Endodermal cell (in vitro differentiated cells): ENCODE data around the gene TUBGCP6. TPM values are rescaled to one million over a fixed set of nuclear protein-coding genes. Genes with fewer than 3 reads are reported as not detected.

Experiments
- DNase-seq: peaks from one replicate; pipeline ENCODE4 v3.0.0-alpha.2; 2017
- H3K27ac ChIP-seq: 2 replicates; pipeline ENCODE4 v1.5.1; 2013; ENCODE audit warnings: mild to moderate bottlenecking, low read depth, low read length, moderate library complexity
- H3K27me3 ChIP-seq: 2 replicates; pipeline ENCODE4 v1.6.1; 2013; ENCODE audit warnings: mild to moderate bottlenecking, low read length, moderate library complexity; ENCODE audit not compliant: insufficient read depth, control insufficient read depth, poor library complexity, severe bottlenecking
- H3K36me3 ChIP-seq: 2 replicates; pipeline ENCODE4 v1.7.0; 2013; ENCODE audit warnings: mild to moderate bottlenecking, low read length, moderate library complexity; ENCODE audit not compliant: control insufficient read depth, insufficient read depth
- H3K4me1 ChIP-seq: one replicate; pipeline ENCODE4 v1.7.0; 2013; ENCODE audit warnings: low read length; ENCODE audit not compliant: control insufficient read depth, insufficient read depth
- H3K4me3 ChIP-seq: 2 replicates; pipeline ENCODE4 v1.5.1; 2013; ENCODE audit warnings: mild to moderate bottlenecking, low read length, moderate library complexity
- H3K9ac ChIP-seq: 2 replicates; pipeline ENCODE4 v1.6.1; 2013; ENCODE audit warnings: mild to moderate bottlenecking, low read length, moderate library complexity; ENCODE audit not compliant: poor library complexity, severe bottlenecking; ENCODE audit errors: extremely low read depth
- H3K9me3 ChIP-seq: 2 replicates; pipeline ENCODE4 v1.6.1; 2013; ENCODE audit warnings: mild to moderate bottlenecking, low read length, moderate library complexity; ENCODE audit not compliant: control insufficient read depth
- H3K27ac Mint-ChIP-seq: 2 replicates; pipeline ENCODE4 v1.8.0; 2020; ENCODE audit warnings: mixed read lengths
- H3K27me3 Mint-ChIP-seq: 2 replicates; pipeline ENCODE4 v1.8.0; 2021; ENCODE audit warnings: mild to moderate bottlenecking, mixed read lengths; ENCODE audit not compliant: insufficient read depth
- H3K36me3 Mint-ChIP-seq: 2 replicates; pipeline ENCODE4 v1.8.0; 2020; ENCODE audit warnings: low read depth, mixed read lengths
- H3K4me1 Mint-ChIP-seq: 2 replicates; pipeline ENCODE4 v1.8.0; 2020; ENCODE audit warnings: mixed read lengths
- H3K4me3 Mint-ChIP-seq: 2 replicates; pipeline ENCODE4 v1.8.0; 2020; ENCODE audit warnings: mild to moderate bottlenecking, moderate library complexity, mixed read lengths
- H3K9me3 Mint-ChIP-seq: 2 replicates; pipeline ENCODE4 v1.8.0; 2020; ENCODE audit warnings: mild to moderate bottlenecking, mixed read lengths
- CTCF ChIP-seq: fragments of 200-600 bp; sonication (generic); conservative IDR thresholded peaks from 2 replicates; pipeline ENCODE4 v1.5.0; 2021; ENCODE audit warnings: antibody characterized with exemption, mild to moderate bottlenecking
- WGBS, 2 experiments: methylation state at CpG; one replicate each; pipeline versions ENCODE4 v1.1.5 to v1.1.7; 2013; ENCODE audit warnings: missing lambda C conversion rate in 2 of 2, mixed read lengths in 1 of 2; ENCODE audit not compliant: insufficient coverage in 1 of 2, insufficient read length in 1 of 2; 5-methylcytosine and 5-hydroxymethylcytosine counted together
- total RNA-seq, 2 donors: library from RNA; stranded (reverse); fragmentation: NEBNext Ultra II Directional in 1 of 2; extraction: Animal tissue kit (Norgen Biotek cat#: 25700) in 1 of 2; gene quantifications; 2 replicates in 1 of 2; 3 replicates in 1 of 2; pipeline ENCODE4 v1.2.1, GENCODE V29; 2021

Gene TUBGCP6
- total RNA-seq, 2 donors from 2014 or later: 43.7 to 46.0 TPM

- Histone ChIP-seq H3K4me1 (peaks cover 4% of the 10 kb centered on the region), H3K4me3 (no peak overlapping the region), H3K9me3 (no peaks in the 10 kb centered on the region), H3K27me3 (no peaks in the 10 kb centered on the region), H3K27ac (no peak overlapping the region), H3K36me3 (no peaks in the 10 kb centered on the region), H3K9ac (no peak overlapping the region)
- H3K4me1 Mint-ChIP-seq: no peaks in the 10 kb centered on the region
- peaks cover 3% of the 10 kb centered on the region for H3K27me3 Mint-ChIP-seq
- no peak overlapping the region for H3K27ac Mint-ChIP-seq
- TF ChIP-seq CTCF: no peak
- no peak for DNase-seq
- no peaks in the 10 kb centered on the region for H3K9me3 Mint-ChIP-seq
- WGBS, 2 experiments: 90 to 96% methylated on average over 14 to 19 of the region's 19 CpGs
- no peak overlapping the region for H3K4me3 Mint-ChIP-seq
- peaks cover 6% of the 10 kb centered on the region for H3K36me3 Mint-ChIP-seq
Observed at GRCh38 chr22:50183141-50183971, 61.5 kb downstream of the TUBGCP6 start.

GRCh38 chr22:50182176-50183081, 62.4 kb downstream of the TUBGCP6 start:
- no peaks in the 10 kb centered on the region for H3K27me3 ChIP-seq
- Mint-ChIP-seq H3K36me3 (peaks cover 8% of the 10 kb centered on the region), H3K4me3 (no peak overlapping the region), H3K27ac (no peak overlapping the region), H3K27me3 (peaks cover 3% of the 10 kb centered on the region), H3K9me3 (no peaks in the 10 kb centered on the region), H3K4me1 (no peaks in the 10 kb centered on the region)
- H3K9me3 ChIP-seq: no peaks in the 10 kb centered on the region
- no peaks in the 10 kb centered on the region for H3K36me3 ChIP-seq
- no peak overlapping the region for H3K27ac ChIP-seq
- no peak overlapping the region for H3K4me3 ChIP-seq
- TF ChIP-seq CTCF: no peak
- WGBS, 2 experiments: 91 to 94% methylated on average over 21 to 31 of the region's 31 CpGs
- no peak overlapping the region for H3K9ac ChIP-seq
- H3K4me1 ChIP-seq: peaks cover 4% of the 10 kb centered on the region
- no peak for DNase-seq

GRCh38 chr22:50180727-50181521, 63.9 kb downstream of the TUBGCP6 start:
- no peak for TF ChIP-seq CTCF
- H3K9me3 ChIP-seq: no peaks in the 10 kb centered on the region
- no peaks in the 10 kb centered on the region for H3K4me1 ChIP-seq
- H3K27me3 Mint-ChIP-seq: peaks cover 3% of the 10 kb centered on the region
- no peak overlapping the region for H3K27ac ChIP-seq
- H3K4me1 Mint-ChIP-seq: no peaks in the 10 kb centered on the region
- H3K9ac ChIP-seq: no peak overlapping the region
- DNase-seq: no peak
- no peaks in the 10 kb centered on the region for H3K9me3 Mint-ChIP-seq
- WGBS, 2 experiments: 94 to 99% methylated on average over 18 to 27 of the region's 27 CpGs
- no peak overlapping the region for H3K4me3 ChIP-seq
- H3K4me3 Mint-ChIP-seq: no peak overlapping the region
- no peaks in the 10 kb centered on the region for H3K36me3 ChIP-seq
- no peak overlapping the region for H3K27ac Mint-ChIP-seq
- peaks cover 11% of the 10 kb centered on the region for H3K36me3 Mint-ChIP-seq
- H3K27me3 ChIP-seq: no peaks in the 10 kb centered on the region
